ENCODE results near the gene KIAA1217. TPM values are rescaled to one million over a fixed set of nuclear protein-coding genes. Genes with fewer than 3 reads are reported as not detected.
A peak's percentile ranks its signal among the peaks of the same experiment; 100 is the strongest.

The KIAA1217 gene
- total and polyA plus RNA-seq, 2 of the 8 experiments (the other 6 are each of a cell fraction or from before 2014, with no cell fraction given): 4.5 to 15.6 TPM

- H3K79me1 ChIP-seq (ENCODE audit: low read depth, low read length): no peaks in the 10 kb centered on the region
- no peaks in the 10 kb centered on the region for H3K27me3 ChIP-seq (replicated peaks in 1 of 4; ENCODE audit: control insufficient read depth in 3 of 4, extremely low read depth in 1 of 4, insufficient read depth in 3 of 4, low read length in 3 of 4)
- POLR2A ChIA-PET (ENCODE audit: partially characterized antibody): interaction anchor here (1.2 to 1.4 kb wide), 2 partner anchors 10 to 87 kb away, joined by 4 read pairs; no protein-coding TSS in a partner anchor
- H2BK120ac ChIP-seq (replicated peaks; ENCODE audit: low read depth, low read length): peak overlapping the region; percentile 24
- H3K4ac ChIP-seq (replicated peaks; ENCODE audit: insufficient read length, low read depth, low read length): no peak overlapping the region
- H3K79me2 ChIP-seq (ENCODE audit: control insufficient read depth in 1 of 2, insufficient read depth in 2 of 2, low read length in 2 of 2): peaks cover 0 to 8% of the 10 kb centered on the region in 2 experiments; a peak in 1 of 4 replicates
- H3K14ac ChIP-seq (ENCODE audit: insufficient read length): no peak overlapping the region
- DNase-seq (ENCODE audit: low read depth in 1 of 2, low spot score in 2 of 2) (no peak), FAIRE-seq (no peak)
- H3K4me2 ChIP-seq (ENCODE audit: insufficient read depth in 1 of 2, low read depth in 2 of 2, low read length in 2 of 2): no peak overlapping the region; a peak in 1 of 4 replicates
- no peak overlapping the region for H2AK5ac ChIP-seq (ENCODE audit: low read depth, low read length)
- H3K18ac ChIP-seq (ENCODE audit: extremely low read depth, low read length): 0 out of 2 replicates have a peak overlapping the region, but pooled peaks have one; percentile 10
- H4K5ac ChIP-seq (ENCODE audit: insufficient read length, low read depth, low read length): no peak overlapping the region
- H2AFZ ChIP-seq (ENCODE audit: low read length): peak overlapping the region; percentile 41; the same call in 1 of the 2 replicates
- H2BK12ac ChIP-seq (ENCODE audit: low read depth, low read length): 0 out of 2 replicates have a peak overlapping the region, but pooled peaks have one; percentile 13
- H3K27ac ChIP-seq (ENCODE audit: low read depth, low read length): 0 out of 2 replicates have a peak overlapping the region, but pooled peaks have one; percentile 29
- no peak overlapping the region; the same call in 1 of the 2 replicates for H4K8ac ChIP-seq (ENCODE audit: extremely low read depth, insufficient read depth, low read length)
- no peaks in the 10 kb centered on the region for H4K20me1 ChIP-seq (replicated peaks in 1 of 2; ENCODE audit: control insufficient read depth in 1 of 2, insufficient read depth in 2 of 2, low read length in 2 of 2)
- no peak overlapping the region for H4K91ac ChIP-seq (replicated peaks; ENCODE audit: insufficient read length, low read length)
- H3K56ac ChIP-seq (replicated peaks; ENCODE audit: insufficient read length, low read depth, low read length): no peak overlapping the region
- H3K4me1 ChIP-seq (replicated peaks in 1 of 4; ENCODE audit: control insufficient read depth in 3 of 4, insufficient read depth in 4 of 4, low read length in 3 of 4): peaks cover 3 to 16% (median 15%) of the 10 kb centered on the region in 4 experiments
- H3K9me3 ChIP-seq (ENCODE audit: insufficient read depth in 2 of 2, low read depth in 1 of 2, low read length in 1 of 2): no peaks in the 10 kb centered on the region
- H2BK15ac ChIP-seq (ENCODE audit: low read length): no peak overlapping the region
- H3K9ac ChIP-seq (replicated peaks in 1 of 4; ENCODE audit: extremely low read depth in 1 of 4, low read depth in 3 of 4, low read length in 3 of 4): no peak overlapping the region
- TF ChIP-seq CEBPB (IDR thresholded peaks at IDR 0.05; ENCODE audit: low read depth, low read length) (no peak), CTBP2 (IDR thresholded peaks at IDR 0.05; ENCODE audit: borderline replicate concordance, insufficient read depth, insufficient read length, low read length) (no peak)
- H3K23me2 ChIP-seq (ENCODE audit: low read depth, low read length): no peaks in the 10 kb centered on the region; the same call in 1 of the 2 replicates
- no peaks in the 10 kb centered on the region for H3K36me3 ChIP-seq (ENCODE audit: control insufficient read depth in 2 of 4, insufficient read depth in 4 of 4, low read length in 3 of 4)
- 78% methylated on average over 3 of the region's 3 CpGs; no CpG with 5 or more reads in 1 of the 2 experiments for WGBS, 2 experiments (ENCODE audit: extremely low coverage in 1 of 2, insufficient coverage in 1 of 2, insufficient read length in 1 of 2, insufficient replicate concordance in 2 of 2, low coverage in 1 of 2, low lambda C conversion rate in 2 of 2, missing lambda C conversion rate in 1 of 2)
- H3K23ac ChIP-seq (ENCODE audit: insufficient read length): no peak overlapping the region
- CTCF ChIA-PET (ENCODE audit: partially characterized antibody): interaction anchor here (0.5 to 2.8 kb wide), 4 partner anchors 10 to 313 kb away, joined by 3 to 15 read pairs (median 4); no protein-coding TSS in a partner anchor
- no peak overlapping the region for H2BK20ac ChIP-seq (ENCODE audit: low read length)
- no peak overlapping the region for H3K4me3 ChIP-seq (ENCODE audit: extremely low read depth in 1 of 4, insufficient read depth in 2 of 4, low read depth in 3 of 4, low read length in 4 of 4)
- no peak overlapping the region for H2BK5ac ChIP-seq (ENCODE audit: low read depth, low read length)
Observed at GRCh38 chr10:24206926-24207325, 2.0 kb upstream of the KIAA1217 start.

Measured in H1 (cell line).